ENCODE data around the gene LARGE1. TPM values are rescaled to one million over a fixed set of nuclear protein-coding genes. Genes with fewer than 3 reads are reported as not detected.
"Not testable (repeated sequence)": the region's sequence is repeated elsewhere in the genome, so short reads cannot be mapped to it uniquely, and the experiment has no call there.

The LARGE1 gene
- total RNA-seq, 1 donor from 2014 or later, result 16.4 TPM

DNA sequence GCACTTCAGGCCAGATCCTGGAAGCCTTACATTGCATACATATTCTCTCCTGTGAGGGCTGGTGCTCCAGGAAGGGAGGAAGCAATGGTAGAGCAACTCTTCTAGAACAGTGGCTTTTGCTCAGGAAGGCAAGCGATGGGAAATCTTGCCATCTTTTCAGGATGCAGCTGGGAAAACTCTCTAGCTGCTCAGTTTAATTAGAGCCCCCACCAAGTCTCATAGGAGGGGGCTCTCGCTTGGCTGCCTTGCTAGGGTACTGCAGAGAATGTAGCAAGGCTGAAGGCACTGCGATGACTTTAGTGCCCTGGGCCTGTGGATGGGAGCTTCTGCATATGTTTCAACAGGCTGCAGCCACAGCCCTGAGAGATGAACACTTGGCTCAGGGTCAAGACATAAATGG, 504.9 kb downstream of the LARGE1 start:
- DNase-seq, result no peak

GRCh38 chr22:33409079-33409478, 511.2 kb downstream of the LARGE1 start:
- DNase-seq, result no peak

DNA sequence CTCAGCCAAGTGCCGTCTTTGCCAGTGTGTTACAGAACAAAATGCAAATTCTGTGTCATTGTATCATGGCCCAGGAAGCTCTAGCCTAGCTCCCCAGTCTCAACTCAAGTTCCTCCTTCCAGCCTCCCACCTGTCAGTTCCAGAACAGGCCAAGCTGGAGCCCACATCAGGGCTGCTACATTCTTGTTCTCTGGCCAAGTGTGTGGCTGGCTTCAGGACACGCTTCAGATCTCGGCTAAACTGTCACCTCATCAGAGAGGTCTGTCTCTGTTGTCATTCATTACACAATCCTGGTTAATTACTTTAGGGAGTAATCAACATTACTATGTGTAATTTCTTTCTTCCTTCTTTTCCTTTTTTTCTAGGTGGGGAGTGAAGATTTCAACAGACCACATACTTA, 515.1 kb downstream of the LARGE1 start:
- no peak for DNase-seq

DNA sequence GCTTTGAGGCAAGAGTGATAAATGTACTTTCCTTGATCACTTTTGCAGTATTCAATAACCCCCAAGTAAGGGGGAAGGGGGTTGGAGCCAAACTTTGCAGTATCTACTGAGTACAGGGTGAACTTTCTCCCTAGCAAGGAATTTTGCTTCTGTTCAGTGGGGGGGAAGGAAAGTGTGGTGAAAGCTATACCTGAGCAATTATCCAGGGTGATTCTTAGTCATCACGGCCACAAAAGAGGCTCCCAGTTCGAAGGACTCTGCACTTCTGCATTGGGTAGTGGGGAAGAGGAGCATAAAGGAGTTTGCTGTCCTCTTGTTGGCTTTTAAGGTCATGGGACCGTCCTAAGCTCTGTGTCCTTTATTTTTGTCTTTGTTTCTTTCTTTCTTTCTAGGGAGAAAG, 515.6 kb downstream of the LARGE1 start:
- no peak for DNase-seq

- DNase-seq, result no peak
Observed at GRCh38 chr22:33402325-33402724, 518.0 kb downstream of the LARGE1 start.

- no peak for DNase-seq
Observed at GRCh38 chr22:33401291-33401690, 519.0 kb downstream of the LARGE1 start.

GRCh38 chr22:33400891-33401290, 519.4 kb downstream of the LARGE1 start:
- DNase-seq, result no peak

DNA sequence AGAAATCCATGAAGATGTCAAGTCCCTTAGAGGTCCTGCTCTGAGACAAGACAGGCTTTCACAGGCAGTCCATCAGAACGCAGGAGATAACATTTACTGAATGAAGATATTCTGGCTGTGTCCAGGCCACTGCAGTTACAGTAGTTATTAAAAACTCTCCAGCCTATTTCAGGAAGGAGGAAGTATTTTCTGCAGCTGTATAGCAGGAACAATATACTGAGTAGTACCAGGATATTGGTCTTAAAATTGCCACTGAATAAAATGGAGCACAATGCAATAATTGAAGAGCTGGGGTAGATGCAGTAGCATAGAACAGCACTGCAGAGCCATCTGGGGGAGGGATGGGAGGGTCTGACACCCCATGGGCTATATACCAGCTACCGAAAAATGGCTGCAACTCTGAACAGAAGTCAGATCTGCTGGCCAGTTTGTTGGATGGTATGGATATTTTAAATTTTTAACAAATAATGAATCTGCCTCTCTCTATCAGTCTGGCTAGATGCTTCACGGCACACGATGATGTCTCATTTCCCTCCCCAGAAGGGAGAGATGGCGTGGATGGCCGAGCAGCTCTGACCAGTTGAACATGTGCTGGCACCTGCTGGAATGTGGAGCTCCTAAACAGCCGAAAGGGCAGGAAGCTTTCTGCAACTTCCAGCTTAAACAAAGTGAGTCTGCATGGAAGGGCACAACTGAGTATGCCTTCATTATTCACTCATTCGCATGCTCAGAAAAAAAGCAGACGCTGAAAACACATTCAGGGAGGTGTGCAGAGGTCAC, 520.0 kb downstream of the LARGE1 start:
- DNase-seq, result no peak

DNA sequence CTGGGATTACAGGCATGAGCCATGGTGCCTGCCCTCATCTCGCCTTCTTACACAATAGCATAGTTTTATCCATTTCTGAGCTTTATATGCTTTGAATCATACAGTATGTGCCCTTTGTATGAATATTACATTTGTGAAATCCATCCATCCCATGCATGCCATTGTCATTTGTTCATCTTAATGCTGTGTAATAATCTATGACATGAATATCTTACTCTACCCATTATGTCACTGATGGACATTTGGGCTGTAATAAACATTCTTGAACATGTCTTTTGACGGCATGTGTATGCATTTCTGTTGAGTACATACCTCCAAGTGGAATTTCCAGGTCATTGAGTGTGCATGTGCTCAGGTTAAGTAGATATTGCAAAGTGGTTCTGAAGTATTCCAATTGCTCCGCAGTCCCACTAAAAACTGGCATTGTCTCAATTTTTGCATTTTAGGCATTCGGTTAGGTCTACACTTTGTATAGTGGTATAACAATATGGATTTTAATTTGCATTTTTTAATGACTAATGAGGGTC, 522.8 kb downstream of the LARGE1 start:
- DNase-seq, result no peak

DNA sequence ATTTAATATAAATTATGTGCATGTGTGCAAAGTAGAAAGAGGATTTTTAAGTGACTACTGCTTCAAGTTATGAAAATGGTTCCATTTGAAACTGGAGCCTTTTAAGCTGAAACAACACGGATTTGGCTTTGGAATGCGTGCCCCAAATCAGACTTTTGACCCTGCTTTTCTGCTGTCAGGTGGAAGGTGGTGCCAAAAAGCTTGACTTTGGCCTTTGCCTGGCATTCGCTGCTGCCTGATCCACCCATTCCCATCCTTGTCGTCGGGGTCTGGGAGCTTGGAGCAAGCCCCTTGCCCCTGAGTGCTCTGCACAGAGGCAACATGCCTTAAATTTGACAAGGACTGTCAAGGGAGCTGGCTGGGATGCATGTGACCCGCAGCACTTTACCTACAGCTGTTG, 526.8 kb downstream of the LARGE1 start:
- no peak for DNase-seq

DNA sequence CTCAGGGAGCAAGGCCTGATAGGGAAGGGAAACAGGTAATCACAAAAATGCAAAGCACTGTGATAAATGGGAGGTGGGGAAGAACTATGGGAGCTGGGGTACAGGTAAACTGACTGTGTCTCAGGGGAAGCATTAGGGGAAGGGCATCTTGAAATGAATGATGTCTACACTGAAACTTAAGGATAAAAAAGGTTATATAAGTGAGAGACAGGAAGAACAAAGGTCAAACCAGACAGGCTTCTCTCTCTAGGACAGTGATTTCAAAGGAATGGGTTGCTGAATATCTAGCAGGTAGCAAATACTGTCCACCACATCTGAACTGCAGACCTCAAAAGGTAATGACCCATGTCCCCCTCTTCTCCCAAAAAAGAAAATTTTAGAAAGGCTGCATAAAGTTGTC, 529.0 kb downstream of the LARGE1 start:
- DNase-seq, result no peak

DNA sequence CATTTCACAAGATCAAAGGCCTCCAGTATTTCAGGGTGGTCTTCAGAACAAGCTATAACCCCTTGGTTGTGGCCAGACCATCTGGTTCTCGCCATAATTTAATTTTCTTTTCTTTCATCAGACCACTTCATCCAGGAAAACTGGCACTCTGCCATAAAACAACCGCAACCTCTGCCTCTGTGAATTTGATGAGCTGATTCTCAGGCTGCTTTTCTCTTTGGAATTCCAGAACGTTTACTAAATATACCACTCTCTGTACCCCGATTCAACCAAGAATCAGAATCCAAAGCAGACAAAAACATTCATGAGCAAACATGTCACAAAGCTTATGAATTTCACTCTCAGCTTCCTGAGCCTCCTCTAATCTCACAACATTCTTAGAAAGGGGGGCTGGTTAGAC, 530.3 kb downstream of the LARGE1 start:
- no peak for DNase-seq

DNA sequence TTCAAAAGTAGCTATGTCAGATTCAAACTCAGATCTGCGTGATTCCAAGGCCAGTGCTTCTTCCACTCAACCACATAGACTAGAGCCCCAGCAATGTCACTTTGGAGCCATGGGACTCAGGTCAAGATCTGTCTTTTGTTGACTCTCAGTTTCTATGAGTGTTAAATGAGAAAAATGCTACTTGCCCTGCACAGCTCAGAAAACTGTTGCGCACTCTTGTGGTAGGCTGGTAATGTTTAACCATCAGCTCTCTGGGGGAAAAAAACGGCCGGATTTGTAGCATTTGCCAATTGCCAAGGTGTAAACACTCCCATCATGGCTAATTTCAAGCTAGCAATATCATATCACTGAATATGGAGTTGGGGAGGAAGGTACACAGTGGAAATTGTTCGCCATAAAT, 534.0 kb downstream of the LARGE1 start:
- no peak for DNase-seq

DNA sequence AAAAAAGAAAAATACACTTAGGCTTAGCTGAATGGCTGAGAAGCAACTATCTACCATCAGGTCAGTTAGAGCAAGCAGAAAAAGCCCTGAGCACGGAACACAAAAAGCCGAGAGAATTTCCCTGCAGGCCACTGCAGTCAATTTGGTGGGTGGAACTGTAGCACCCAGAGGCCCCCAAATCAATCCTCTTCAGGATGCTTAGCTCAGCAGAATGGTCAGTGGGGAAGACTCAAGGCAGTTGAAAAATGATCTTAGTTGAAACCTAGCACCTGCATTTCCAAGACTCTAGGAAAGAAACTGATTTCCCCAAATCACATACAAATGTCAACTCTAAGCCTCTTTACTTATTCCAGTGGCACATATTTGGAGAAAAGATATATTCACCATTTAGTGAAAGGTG, 534.7 kb downstream of the LARGE1 start:
- no peak for DNase-seq

DNA sequence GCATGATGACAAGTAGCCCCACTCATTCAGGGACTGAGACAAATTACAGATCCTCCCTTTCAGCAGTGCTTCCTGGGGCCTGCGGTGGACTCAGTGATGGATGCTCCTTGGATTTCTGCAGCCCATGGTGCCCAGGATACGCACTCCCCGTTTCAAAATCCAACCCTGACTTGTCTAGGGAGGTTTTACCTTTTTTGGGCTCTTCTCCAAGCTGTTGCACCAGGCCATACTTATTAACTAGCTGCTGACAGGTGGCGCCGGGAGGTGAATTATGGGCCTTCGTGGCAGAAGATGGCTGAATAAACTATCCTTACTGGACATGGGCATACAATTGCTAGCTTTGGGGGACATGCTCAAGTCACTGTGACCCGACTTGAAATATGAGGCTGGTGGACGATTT, 537.8 kb downstream of the LARGE1 start:
- DNase-seq, result no peak

DNA sequence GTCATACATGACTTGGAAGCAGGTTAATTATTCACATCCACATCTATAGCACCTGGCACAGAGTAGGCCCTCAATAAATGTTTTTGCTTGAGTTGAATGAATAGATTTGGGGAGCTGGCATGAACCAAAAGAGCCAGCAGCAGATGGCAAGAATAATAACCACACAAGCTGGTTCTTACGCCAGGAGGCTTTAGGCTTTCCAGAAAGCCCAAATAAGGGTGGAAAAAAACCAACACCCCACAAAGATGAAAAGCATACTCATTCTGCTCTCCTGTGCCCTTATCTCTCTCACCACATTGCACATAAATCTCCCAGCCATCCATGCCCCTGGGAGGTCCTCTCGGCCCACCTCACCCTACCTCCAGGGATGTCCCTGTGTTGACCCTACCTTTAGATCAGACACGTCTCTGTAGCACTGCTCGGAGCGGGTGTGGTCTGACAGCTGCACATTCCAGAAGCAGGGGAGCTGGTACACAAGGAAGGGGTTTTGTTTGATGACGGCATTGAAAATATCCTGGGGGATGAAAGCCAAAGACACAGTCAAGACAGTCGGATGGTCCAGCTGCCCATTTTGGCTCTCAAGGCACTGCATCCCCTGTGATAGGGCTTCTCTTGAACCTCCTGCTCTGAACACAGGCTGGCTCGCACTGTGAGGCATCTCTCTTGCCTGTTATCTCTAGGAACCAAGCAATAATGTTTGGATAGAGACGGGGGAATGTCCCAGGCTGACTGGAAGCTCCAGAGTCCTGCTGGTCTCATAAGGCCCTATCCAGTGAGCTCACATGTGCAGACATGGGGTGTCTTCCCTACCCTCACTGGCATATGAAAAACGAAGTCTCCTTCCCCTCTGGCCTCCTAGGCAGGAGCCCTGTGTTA, 538.5 kb downstream of the LARGE1 start:
- DNase-seq, result no peak

- no peak for DNase-seq
Observed at GRCh38 chr22:33380789-33381530, 539.3 kb downstream of the LARGE1 start.

- DNase-seq, result no peak
Observed at GRCh38 chr22:33379836-33380235, 540.4 kb downstream of the LARGE1 start.

- DNase-seq, result no peak
Observed at GRCh38 chr22:33372875-33373274, 547.4 kb downstream of the LARGE1 start.

GRCh38 chr22:33363256-33363655, 557.0 kb downstream of the LARGE1 start:
- not testable (repeated sequence) for DNase-seq

GRCh38 chr22:33362702-33363101, 557.6 kb downstream of the LARGE1 start:
- DNase-seq, result no peak

- DNase-seq, result no peak
Observed at GRCh38 chr22:33361581-33361980, 558.7 kb downstream of the LARGE1 start.

DNA sequence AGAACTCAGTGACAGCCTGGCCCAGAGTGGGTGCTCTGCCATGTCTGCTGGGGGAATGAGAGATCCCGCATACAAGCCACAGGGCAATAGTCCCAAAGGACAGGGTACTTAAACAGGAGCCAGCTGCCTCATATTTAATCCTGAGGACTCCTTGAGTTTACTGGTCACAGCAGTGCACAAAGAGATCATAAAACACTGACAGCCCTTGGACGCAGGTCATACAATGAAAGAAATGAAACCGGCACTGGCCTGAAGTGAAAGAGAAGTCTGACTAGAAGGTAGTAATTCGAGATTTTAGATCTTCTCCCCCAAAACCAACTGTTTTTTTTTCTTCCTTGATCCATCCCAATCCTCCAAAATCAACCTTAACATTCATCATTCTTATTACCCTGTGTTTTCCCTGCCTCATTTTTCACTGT, 562.3 kb downstream of the LARGE1 start:
- no peak for DNase-seq
